Measurements from ENCODE around the gene UQCC2.
A peak's percentile ranks its signal among the peaks of the same experiment; 100 is the strongest.

The UQCC2 gene

DNA sequence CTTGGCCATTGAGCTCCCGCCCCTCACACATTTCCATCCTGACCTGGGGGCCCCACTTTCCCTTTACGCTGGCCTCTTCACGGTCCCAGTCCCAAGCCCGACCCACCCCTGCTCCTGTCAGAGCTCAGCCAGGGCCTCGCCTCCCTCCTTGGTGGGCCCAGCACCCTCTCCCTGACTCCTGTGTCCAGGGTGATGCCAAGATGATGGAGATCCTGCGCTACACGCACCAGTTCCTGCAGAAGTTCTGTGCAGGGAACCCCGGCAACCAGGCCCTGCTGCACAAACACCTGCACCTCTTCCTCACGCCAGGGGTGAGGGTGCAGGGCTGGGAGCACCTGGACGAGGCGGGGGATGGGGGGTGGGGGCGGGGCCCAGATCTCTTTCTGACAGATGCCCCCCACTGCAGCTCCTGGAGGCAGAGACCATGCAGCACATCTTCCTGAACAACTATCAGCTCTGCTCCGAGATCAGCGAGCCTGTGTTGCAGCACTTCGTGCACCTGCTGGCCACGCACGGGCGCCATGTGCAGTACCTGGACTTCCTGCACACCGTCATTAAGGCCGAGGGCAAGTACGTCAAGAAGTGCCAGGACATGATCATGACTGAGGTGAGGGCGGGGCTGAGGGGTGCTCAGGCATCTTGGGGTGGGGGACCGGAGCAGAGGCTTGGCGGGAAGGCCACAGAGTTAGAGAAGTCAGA lies 33.1 kb downstream of the UQCC2 start:
- DNase-seq = no peak

DNA sequence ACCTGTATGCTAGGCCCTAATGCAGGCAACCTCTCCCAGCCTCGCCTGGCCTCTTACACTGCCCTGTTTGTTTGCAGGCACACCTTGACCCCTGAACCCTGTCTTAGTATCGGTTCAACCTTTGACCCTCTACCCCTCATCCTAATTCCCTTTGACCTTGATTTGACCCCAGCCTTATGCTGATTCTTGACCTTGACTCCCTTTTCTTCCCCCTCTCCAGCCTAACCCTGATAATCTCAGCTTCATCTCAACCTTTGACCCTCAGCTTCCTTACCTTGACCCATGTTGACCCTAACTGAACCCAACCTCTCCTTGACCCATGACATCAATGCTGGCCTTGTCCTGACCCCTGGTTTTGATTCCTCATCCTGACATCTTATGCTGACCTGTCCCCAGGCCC lies 33.8 kb downstream of the UQCC2 start:
- DNase-seq = no peak

DNA sequence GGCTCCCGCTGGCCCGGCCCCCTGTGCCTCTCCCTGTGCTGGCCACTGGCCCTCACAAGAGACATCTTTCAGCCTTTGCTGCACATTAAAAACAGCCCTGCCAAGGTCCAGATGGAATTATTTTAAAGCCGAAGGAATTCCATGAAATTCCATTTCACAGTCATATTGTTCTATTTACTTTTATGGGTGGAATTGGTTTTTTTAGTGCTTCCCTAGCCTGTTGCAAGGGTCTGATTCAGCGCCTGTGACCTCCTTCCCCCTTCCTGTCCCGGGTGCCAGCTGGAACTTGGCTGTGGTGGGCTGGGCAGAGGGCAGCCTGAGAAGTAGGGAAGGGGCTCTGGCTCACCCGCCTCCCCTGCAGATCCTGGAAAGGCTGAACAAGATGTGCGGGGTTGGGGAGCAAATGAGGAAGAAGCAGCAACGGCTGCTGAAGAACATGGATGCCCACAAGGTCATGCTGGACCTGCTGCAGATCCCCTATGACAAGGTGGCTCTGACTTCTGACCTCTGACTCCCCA lies 34.3 kb downstream of the UQCC2 start:
- no peak for DNase-seq

DNA sequence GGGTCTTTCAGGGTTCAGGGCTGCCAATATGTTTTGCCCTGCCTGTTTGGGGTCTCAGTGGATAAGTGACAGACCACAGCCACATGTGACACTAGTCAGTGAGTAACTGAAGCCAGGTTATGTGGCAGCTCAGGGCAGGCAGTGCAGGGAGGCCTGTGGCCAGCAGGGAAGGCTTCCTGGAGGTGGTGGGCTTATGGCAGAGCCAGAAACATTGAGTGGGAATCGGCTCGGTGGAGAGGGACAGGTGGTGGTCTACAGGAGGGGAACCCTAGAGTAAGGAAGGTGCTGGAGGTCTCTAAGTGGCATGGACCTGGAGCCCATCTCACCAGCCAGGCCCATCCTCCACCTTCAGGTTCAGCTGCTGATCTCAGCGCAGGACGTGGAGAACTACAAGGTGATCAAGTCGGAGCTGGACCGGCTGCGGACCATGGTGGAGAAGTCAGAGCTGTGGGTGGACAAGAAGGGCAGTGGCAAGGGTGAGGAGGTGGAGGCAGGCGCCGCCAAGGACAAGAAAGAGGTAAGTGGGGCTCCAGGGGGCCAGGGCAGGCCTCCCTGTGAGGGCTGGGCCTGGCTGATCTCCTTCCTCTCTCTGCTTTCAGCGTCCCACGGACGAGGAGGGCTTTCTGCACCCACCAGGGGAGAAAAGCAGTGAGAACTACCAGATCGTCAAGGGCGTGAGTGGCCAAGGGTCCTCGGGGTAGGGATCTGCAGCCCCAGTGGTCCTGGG lies 34.9 kb downstream of the UQCC2 start:
- DNase-seq = no peak

DNA sequence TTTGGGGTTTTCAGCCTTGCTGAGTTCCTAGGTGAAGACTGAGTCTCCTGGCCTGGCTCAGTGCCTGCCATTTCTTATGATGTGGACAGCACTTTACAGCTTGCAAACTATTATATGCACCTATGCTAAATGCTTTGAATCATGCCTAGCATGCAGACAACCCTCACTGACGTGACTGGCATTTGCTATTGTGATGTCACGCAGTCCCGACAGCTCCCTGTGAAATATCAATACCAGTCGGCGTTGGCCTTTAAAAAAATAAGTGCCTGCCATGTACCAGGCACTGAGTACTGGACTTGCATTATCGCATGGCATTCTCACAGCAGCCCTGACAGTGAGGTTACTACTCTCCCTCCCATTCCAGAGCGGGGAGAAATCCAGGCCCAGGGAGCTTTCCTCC lies 35.5 kb downstream of the UQCC2 start:
- DNase-seq = no peak

DNA sequence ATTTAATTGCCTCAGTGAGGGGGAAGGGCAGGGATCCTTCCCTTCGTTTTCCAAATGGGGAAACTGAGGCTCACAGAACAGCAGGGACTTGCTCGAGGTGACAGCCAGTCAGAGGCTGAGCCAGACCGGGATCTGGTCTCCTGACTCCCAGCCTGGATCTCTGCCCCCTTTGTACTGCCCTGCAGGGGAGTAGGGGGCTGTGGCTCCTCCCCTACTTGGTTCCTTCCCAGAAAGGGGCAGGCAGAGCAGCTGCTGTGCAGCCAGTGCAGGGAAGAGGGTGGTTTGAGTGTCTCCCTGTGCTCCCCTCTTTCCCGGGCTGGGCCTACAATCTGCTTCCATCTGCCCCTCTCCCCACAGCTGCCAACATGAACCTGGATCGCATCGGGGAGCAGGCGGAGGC lies 37.6 kb downstream of the UQCC2 start:
- DNase-seq = no peak

DNA sequence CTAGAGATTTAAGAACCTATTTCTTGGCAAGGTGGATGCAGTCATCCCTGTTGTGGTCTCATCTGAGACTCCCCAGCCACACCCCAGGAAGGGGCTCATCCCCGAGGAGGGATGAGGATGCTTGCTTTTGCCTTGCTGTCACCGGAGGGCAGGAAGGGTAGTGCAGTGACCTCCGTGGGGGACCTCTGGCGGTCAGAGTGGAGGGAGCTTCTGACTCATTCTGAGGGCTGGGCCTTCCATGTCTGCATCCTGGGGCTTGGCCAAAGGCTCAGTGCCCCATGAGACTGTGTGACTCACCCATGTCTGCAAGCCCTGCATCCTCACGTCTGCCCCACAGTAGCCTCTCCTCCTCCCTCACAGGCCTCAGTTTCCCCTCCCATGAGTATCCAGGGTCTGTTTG lies 38.7 kb downstream of the UQCC2 start:
- peak in 2 of 56 donors; percentile 13 to 43 for DNase-seq

DNA sequence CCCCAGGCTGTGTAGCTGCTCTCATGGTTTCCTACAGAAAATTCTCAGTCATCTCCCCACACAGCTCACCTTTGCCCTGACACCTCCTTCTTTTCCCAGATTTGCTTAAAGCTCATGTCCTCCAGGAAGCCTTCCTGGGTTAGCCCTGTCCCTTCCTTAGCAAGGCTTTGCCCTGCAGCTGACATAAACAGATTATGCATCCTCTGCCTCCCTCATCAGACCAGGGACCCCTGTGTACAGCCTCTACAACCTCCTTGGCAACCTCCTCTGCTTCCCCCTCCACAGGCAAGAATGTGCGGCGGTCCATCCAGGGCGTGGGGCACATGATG lies 39.8 kb downstream of the UQCC2 start:
- DNase-seq = no peak

DNA sequence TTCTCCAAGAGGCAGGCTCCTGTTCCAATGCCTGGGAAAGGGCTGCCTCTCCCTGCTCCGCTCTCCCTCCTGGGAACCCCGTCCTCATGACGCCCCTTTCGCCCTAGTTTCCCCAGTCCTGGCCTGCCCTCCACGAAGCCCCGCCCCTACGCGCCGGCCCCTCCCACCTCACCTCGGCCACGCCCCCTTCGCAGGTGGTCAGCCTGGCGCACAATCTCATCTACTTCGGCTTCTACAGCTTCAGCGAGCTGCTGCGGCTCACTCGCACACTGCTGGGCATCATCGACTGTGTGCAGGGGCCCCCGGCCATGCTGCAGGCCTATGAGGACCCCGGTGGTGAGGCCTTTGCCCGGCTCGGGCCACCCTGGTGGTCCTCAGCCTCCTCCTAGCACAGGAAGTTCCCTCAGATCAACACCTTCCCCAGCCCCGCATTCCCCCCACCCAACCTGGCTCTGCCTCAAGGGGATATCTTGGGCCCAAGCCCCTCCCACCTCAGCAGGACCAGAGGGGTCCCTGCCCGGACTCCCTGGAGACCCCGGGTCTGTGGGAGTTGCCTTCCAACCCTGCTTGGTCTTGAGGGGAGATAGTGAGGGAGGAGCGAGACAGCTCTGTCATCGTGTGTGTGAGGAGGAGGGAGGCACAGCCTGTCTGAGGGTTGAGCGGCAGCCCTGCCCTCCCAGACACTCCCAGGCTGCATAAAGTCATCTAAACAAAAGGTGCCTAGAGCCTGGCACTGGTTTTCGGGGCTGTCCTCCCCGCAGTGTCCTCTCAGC lies 40.3 kb downstream of the UQCC2 start:
- peak in 1 of 56 donors; percentile 9 for DNase-seq

DNA sequence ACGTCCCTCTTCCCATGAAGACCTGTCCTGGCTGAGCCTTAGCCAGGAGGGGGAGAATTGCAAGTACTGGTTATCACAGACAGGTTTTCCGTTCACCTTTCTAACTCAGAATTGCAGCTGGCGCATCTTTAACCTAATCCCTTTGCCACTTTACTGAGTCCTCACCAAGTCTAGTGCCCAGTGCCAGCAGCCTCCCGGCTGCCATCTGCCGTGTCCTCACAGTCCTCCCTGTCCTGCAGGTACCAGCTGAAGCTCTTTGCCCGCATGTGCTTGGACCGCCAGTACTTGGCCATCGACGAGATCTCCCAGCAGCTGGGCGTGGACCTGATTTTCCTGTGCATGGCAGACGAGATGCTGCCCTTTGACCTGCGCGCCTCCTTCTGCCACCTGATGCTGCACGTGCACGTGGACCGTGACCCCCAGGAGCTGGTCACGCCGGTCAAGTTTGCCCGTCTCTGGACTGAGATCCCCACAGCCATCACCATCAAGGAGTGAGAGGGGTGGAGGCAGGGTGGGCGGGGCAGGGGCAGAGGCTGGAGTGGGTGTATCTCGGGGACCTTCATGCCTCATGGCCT lies 41.3 kb downstream of the UQCC2 start:
- no peak for DNase-seq

DNA sequence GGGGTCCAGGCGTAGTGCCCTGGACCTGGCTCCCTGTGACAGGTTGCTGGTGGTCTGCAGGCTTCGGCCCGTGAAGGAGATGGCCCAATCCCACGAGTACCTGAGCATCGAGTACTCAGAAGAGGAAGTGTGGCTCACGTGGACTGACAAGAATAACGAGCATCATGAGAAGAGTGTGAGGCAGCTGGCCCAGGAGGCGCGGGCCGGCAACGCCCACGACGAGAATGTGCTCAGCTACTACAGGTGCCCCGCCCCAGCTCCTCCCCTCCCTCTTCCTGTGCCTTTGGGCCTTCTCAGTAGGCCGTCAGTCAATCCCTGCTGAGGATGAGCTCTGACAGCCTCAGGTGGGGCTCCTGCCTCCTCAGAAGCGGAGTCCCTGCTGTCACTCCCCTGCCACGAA lies 42.6 kb downstream of the UQCC2 start:
- peak in 2 of 56 donors; percentile 5 to 9 for DNase-seq

DNA sequence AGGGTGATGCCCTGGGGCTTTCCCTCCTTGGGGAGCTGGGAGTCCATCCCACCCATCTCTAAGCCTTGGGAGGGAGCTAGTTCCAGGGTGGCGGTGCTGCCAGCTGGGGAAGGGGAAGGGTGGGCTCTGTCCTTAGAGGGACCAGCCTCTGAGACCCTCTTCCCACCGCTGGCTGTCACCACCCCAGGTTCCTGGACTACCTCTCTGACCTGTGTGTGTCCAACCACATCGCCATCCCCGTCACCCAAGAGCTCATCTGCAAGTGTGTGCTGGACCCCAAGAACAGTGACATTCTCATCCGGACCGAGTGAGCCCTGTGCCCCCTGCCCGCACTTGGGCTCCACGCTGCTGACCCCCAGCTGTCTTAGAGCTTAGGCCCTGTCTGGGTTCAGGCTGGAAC lies 43.2 kb downstream of the UQCC2 start:
- DNase-seq = no peak

DNA sequence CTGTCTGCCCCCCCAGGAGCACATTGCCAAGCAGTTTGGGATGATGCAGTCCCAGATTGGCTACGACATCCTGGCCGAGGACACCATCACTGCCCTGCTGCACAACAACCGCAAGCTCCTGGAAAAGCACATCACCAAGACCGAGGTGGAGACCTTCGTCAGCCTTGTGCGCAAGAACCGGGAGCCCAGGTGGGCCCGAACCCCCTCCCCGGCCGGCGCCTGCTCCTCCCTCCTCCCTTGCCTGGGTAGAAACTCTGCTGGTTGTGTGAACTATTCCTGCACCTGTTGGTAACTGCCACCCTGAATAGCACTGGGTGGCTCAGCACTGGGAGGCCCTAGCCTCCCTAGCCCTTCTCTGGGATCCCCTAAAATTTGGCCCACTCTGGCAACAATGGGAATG lies 43.7 kb downstream of the UQCC2 start:
- DNase-seq = no peak

DNA sequence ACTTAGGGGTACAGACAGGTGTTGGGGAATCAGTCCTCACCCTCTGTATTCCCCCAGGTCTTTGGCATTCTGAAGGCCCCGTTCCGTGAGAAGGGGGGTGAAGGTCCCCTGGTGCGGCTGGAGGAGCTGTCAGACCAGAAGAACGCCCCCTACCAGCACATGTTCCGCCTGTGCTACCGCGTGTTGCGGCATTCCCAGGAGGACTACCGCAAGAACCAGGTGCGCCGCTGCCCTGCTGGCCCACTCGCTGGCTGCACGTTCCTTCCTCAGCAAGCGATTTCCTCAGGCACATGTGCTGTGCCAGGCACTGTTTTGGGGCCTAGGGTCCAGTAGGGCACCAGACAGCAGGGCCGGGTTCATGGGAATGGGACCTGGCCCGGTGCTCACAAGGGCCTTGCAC lies 44.4 kb downstream of the UQCC2 start:
- DNase-seq = no peak

DNA sequence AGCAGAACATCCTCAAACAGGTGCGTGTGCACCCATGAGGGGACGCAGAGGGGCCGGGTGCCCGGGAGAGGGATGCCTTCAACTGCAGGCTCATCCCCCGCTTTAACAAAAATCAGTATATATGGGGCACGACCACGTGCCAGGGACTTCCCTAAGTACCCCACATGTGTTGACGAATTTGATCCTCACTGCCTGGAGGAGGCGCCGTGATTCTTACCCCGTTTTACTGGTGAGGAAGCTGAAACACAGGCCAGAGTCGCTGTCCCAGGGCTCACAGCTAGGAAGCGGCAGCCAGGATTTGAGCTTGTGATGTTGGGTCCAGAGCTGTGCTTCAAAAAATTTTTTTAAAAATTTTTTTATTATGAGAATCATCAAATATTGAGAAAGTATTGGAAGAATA lies 45.5 kb downstream of the UQCC2 start:
- DNase-seq = no peak

DNA sequence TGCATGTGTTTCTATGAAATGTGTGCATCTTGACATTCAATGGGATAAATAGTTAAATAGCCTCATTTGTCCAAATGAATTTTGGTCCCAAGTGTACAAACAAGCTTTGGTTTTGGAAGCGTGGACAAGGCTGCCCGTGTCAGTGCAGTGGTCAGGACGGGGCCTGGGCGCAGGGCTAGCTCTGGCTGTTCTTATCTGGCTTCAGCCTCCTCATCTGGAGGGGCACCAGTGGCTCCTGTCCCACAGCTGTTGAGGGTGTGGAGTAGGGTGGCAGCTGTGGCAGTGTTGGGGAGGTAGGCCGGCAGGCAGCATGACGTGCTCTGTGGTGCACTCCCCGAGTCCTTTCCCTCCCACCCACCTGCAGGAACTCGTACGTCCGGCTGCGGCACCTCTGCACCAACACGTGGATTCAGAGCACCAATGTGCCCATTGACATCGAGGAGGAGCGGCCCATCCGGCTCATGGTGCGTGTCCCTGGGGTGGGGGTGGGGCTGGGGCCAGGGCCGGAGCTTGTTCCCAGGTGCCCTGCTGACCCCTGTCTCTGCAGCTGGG lies 46.9 kb downstream of the UQCC2 start:
- DNase-seq = no peak

DNA sequence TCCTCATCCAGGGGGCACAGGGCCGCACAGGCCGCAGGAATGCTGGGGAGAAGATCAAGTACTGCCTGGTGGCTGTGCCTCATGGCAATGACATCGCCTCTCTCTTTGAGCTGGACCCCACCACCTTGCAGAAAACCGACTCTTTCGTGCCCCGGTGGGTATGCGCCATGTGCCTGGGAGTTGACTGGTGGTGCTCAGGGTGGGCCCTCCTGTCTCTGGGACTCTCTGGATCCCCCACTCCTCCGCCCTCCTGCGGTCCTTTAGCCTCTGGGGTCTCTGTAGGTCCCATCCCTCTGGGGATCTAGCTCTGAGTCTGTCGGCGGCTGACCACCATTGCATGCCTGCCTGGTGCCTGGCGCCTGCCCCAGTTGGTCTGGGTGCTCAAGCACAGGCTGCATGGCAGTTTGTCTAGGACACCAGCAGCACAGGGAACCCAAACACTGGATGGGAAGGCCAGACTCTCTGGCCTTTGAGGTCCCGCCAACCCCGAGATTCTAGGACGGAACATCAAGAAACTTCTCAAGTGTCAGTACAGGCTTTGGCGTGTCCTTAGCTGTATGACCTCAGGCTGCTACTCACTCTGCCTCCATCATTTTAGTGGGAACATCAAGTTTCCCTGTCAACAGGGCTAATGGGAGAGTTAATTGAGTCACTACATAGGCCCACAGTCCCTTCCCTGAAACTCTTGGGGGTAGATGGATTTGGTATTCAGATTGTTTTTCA lies 47.6 kb downstream of the UQCC2 start:
- no peak for DNase-seq

DNA sequence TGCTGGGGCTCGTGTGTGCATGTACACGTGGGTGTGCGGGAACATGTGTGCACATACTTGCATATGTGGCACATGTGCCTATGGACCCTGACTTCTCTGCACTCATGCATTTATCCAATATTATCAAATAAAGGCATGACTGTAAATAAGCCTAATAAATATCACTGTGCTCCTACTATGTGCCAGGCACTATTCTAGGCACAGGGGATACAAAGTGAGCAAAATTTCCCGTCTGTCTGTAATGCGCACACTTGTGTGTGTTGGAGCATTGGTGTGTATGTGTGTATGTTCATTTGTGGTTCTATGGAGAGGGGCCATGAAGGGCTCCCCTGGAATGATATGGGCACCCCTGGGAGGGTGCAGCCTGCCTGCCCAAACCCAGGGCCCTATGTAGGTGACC lies 48.5 kb downstream of the UQCC2 start:
- no peak for DNase-seq

DNA sequence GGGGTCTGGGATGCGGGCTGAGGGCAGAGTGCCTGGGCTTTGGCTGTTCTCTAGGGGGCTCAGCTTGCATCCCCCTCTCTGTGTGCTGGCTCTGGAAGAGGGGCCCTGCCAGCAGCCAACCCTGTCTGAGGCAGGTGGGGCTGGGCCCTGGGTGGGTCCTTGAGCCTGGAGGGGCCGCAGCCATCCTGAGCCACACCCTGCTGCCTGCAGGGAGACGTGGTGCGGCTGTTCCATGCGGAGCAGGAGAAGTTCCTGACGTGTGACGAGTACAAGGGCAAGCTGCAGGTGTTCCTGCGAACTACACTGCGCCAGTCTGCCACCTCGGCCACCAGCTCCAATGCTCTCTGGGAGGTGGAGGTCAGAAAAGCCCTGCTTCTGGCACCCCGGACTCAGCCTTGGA lies 49.2 kb downstream of the UQCC2 start:
- DNase-seq = no peak

DNA sequence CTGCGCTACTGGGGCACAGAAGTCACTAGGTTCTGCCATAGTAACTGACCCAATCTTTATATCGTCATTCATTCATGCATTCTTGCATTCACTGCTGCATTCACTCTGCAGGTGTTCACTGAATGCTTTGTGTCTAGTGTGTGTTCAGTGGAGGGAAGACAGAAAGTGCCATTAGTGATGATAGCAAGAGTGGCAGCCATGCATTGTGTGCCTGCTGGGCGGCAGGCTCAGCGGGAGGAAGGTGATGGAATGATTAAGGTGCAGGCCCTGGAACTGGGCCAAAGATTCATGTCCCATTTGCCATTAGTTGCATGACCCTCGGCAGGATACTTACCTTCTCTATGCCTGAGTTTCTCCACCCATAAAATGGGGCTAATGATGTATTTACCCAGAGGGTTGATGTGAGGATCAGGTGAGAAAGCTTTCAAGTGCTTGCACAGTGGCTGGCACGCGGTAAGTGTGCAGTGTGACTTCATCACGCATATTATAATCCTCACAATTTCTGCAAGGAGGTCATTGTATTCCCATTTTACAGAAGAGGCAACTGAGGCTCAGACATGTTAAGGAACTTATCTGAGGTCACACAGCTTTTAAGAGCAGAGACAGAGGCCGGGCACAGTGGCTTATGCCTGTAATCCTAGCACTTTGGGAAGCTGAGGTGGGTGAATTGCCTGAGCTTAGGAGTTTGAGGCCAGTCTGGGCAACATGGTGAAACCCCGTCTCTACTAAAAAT lies 50.2 kb downstream of the UQCC2 start:
- DNase-seq = no peak
